ENCODE results near the gene PIK3CG. TPM values are rescaled to one million over a fixed set of nuclear protein-coding genes. Genes with fewer than 3 reads are reported as not detected.

The PIK3CG gene
- total and polyA plus RNA-seq, 2 donors (not counting 1 experiment from before 2014, with no cell fraction given), result 13.3 to 44.8 TPM

- Mint-ChIP-seq H3K4me1 (peaks cover 81% of the 10 kb centered on the region), H3K27me3 (no peaks in the 10 kb centered on the region), H3K9me3 (ENCODE audit: insufficient read depth) (no peaks in the 10 kb centered on the region), H3K27ac (peak overlapping the region; percentile 86), H3K4me3 (peak overlapping the region; percentile 58)
- H2AFZ ChIP-seq (ENCODE audit: insufficient read depth, low read depth, low read length, poor library complexity, severe bottlenecking), result no peak overlapping the region
- TF ChIP-seq CTCF (IDR thresholded peaks at IDR 0.05) (no peak), EZH2 (IDR thresholded peaks at IDR 0.05; ENCODE audit: borderline replicate concordance, insufficient read depth, low read depth, low read length, poor library complexity, severe bottlenecking) (no peak)
- 98% methylated on average over 54 of the region's 54 CpGs for WGBS (ENCODE audit: insufficient coverage)
- peak overlapping the region; percentile 92 for H3K27ac ChIP-seq (ENCODE audit: low read length in 2 of 2)
- H3K79me2 ChIP-seq (ENCODE audit: control insufficient read depth, insufficient read depth, low read length), result peaks cover 81% of the 10 kb centered on the region
- peaks cover 63 to 72% of the 10 kb centered on the region in 2 donors for H3K4me1 ChIP-seq (ENCODE audit: control insufficient read depth in 2 of 2, insufficient read depth in 2 of 2, low read length in 2 of 2)
- no peak overlapping the region for H3K4me3 ChIP-seq (ENCODE audit: control extremely low read depth in 1 of 5, extremely low read depth in 1 of 5, insufficient read depth in 1 of 5, low read depth in 2 of 5, low read length in 4 of 5)
- no peak overlapping the region for H3K9ac ChIP-seq (ENCODE audit: low read length)
- POLR2A ChIA-PET, result interaction anchor here (3.3 kb wide), 1 partner anchor 301 kb away, joined by 13 read pairs; the partner anchor contains the start of gene HBP1
- intact Hi-C loops (cut with micrococcal nuclease), result loop anchor here (2.0 to 10.0 kb wide), 2 partner anchors 15 to 313 kb away; no protein-coding TSS in a partner anchor
- no peak for DNase-seq
- H3K4me2 ChIP-seq (replicated peaks; ENCODE audit: low read depth, low read length, poor library complexity, severe bottlenecking), result peak overlapping the region; percentile 71
- no peaks in the 10 kb centered on the region for H4K20me1 ChIP-seq (ENCODE audit: control insufficient read depth, insufficient read depth, low read length, poor library complexity, severe bottlenecking)
- CTCF ChIA-PET, result interaction anchor here (0.9 kb wide), 1 partner anchor 282 kb away, joined by 3 read pairs; no protein-coding TSS in a partner anchor
- peaks cover 0 to 13% (median 0%) of the 10 kb centered on the region in 3 donors for H3K9me3 ChIP-seq (ENCODE audit: control extremely low read depth in 1 of 3, control insufficient read depth in 2 of 3, insufficient read depth in 1 of 3, low read length in 2 of 3)
- no peak for ATAC-seq (ENCODE audit: low read depth)
- H3K36me3 ChIP-seq (replicated peaks in 1 of 2; ENCODE audit: control extremely low read depth in 1 of 2, control insufficient read depth in 1 of 2, extremely low read depth in 1 of 2, insufficient read depth in 2 of 2, low read length in 1 of 2), result peaks cover 0 to 40% of the 10 kb centered on the region in 2 experiments
- no peaks in the 10 kb centered on the region for H3K27me3 ChIP-seq (replicated peaks in 1 of 4; ENCODE audit: control extremely low read depth in 1 of 4, control insufficient read depth in 3 of 4, insufficient read depth in 4 of 4, low read length in 3 of 4)
Observed at GRCh38 chr7:106867641-106868351, 2.7 kb downstream of the PIK3CG start.

GRCh38 chr7:106868364-106868763 is 3.3 kb downstream of the PIK3CG start:
- Histone ChIP-seq H3K9ac (ENCODE audit: low read length) (no peak overlapping the region), H2AFZ (ENCODE audit: insufficient read depth, low read depth, low read length, poor library complexity, severe bottlenecking) (no peak overlapping the region), H3K36me3 (replicated peaks in 1 of 2; ENCODE audit: control extremely low read depth in 1 of 2, control insufficient read depth in 1 of 2, extremely low read depth in 1 of 2, insufficient read depth in 2 of 2, low read length in 1 of 2) (peaks cover 0 to 44% of the 10 kb centered on the region in 2 experiments), H3K27ac (ENCODE audit: low read length in 2 of 2) (no peak overlapping the region), H3K4me2 (replicated peaks; ENCODE audit: low read depth, low read length, poor library complexity, severe bottlenecking) (no peak overlapping the region), H3K27me3 (replicated peaks in 1 of 4; ENCODE audit: control extremely low read depth in 1 of 4, control insufficient read depth in 3 of 4, insufficient read depth in 4 of 4, low read length in 3 of 4) (no peaks in the 10 kb centered on the region), H3K9me3 (ENCODE audit: control extremely low read depth in 1 of 3, control insufficient read depth in 2 of 3, insufficient read depth in 1 of 3, low read length in 2 of 3) (peaks cover 0 to 13% (median 0%) of the 10 kb centered on the region in 3 donors), H3K79me2 (ENCODE audit: control insufficient read depth, insufficient read depth, low read length) (peaks cover 85% of the 10 kb centered on the region), H3K4me3 (ENCODE audit: control extremely low read depth in 1 of 5, extremely low read depth in 1 of 5, insufficient read depth in 1 of 5, low read depth in 2 of 5, low read length in 4 of 5) (no peak overlapping the region), H4K20me1 (ENCODE audit: control insufficient read depth, insufficient read depth, low read length, poor library complexity, severe bottlenecking) (no peaks in the 10 kb centered on the region), H3K4me1 (ENCODE audit: control insufficient read depth in 2 of 2, insufficient read depth in 2 of 2, low read length in 2 of 2) (peaks cover 62 to 67% of the 10 kb centered on the region in 2 donors)
- H3K4me1 Mint-ChIP-seq, result peaks cover 80% of the 10 kb centered on the region
- POLR2A ChIA-PET, result interaction anchor here (3.3 kb wide), 1 partner anchor 300 kb away, joined by 13 read pairs; the partner anchor contains the start of gene HBP1
- no peaks in the 10 kb centered on the region for H3K9me3 Mint-ChIP-seq (ENCODE audit: insufficient read depth)
- intact Hi-C loops (cut with micrococcal nuclease), result loop anchor here (2.0 to 10.0 kb wide), 2 partner anchors 14 to 314 kb away; no protein-coding TSS in a partner anchor
- no peak for DNase-seq
- peak overlapping the region; percentile 58 for H3K4me3 Mint-ChIP-seq
- CTCF ChIA-PET, result interaction anchor here (0.9 kb wide), 1 partner anchor 281 kb away, joined by 3 read pairs; no protein-coding TSS in a partner anchor
- no peaks in the 10 kb centered on the region for H3K27me3 Mint-ChIP-seq
- ATAC-seq (ENCODE audit: low read depth), result no peak
- 99% methylated on average over 17 of the region's 20 CpGs for WGBS (ENCODE audit: insufficient coverage)
- H3K27ac Mint-ChIP-seq, result peak overlapping the region; percentile 64
- TF ChIP-seq CTCF (IDR thresholded peaks at IDR 0.05) (no peak), EZH2 (IDR thresholded peaks at IDR 0.05; ENCODE audit: borderline replicate concordance, insufficient read depth, low read depth, low read length, poor library complexity, severe bottlenecking) (no peak)

Data from B cell (primary cell).